DND-41 (cell line): ENCODE measurements around the gene MS4A8.

Source experiments
- ATAC-seq: fragments of 200-7000 bp; cut with Tn5 transposase; 3 replicates; pipeline ENCODE4 v1.9.1; 2021; ENCODE audit warnings: low read depth; ENCODE audit not compliant: insufficient read depth
- DNase-seq: peaks from one replicate; pipeline ENCODE4 v3.0.0-alpha.2; 2020
- H2AFZ ChIP-seq: 2 replicates; pipeline ENCODE4 v1.6.0; 2012; ENCODE audit warnings: low read depth, low read length
- H3K27ac ChIP-seq: 2 replicates; pipeline ENCODE4 v1.5.1; 2012; ENCODE audit warnings: low read length, inconsistent platforms
- H3K27me3 ChIP-seq: fragments of 200-600 bp; sonication (generic); 2 replicates; pipeline ENCODE4 v1.6.0; 2012; ENCODE audit warnings: low read length, mild to moderate bottlenecking, inconsistent platforms; ENCODE audit not compliant: insufficient read depth, poor library complexity
- H3K36me3 ChIP-seq: 2 replicates; pipeline ENCODE4 v1.5.1; 2012; ENCODE audit warnings: low read length, inconsistent platforms; ENCODE audit not compliant: insufficient read depth
- H3K4me1 ChIP-seq: 2 replicates; pipeline ENCODE4 v1.5.1; 2012; ENCODE audit warnings: mild to moderate bottlenecking, low read length; ENCODE audit not compliant: insufficient read depth
- H3K4me2 ChIP-seq: 2 replicates; pipeline ENCODE4 v1.6.0; 2012; ENCODE audit warnings: mild to moderate bottlenecking, moderate library complexity, low read length, inconsistent platforms; ENCODE audit not compliant: insufficient read depth
- H3K4me3 ChIP-seq, 2 experiments: fragments of 200-600 bp in 1 of 2; shearing (Covaris generic) in 1 of 2; 2 replicates each; pipeline ENCODE4 v1.5.1; 2012 to 2016; ENCODE audit warnings: inconsistent platforms in 2 of 2, low read length in 2 of 2, mild to moderate bottlenecking in 2 of 2, low read depth in 1 of 2, moderate library complexity in 1 of 2
- H3K79me2 ChIP-seq: 2 replicates; pipeline ENCODE4 v1.6.0; 2012; ENCODE audit warnings: low read length, inconsistent platforms; ENCODE audit not compliant: insufficient read depth
- H3K9ac ChIP-seq: 2 replicates; pipeline ENCODE4 v1.6.0; 2012; ENCODE audit warnings: low read depth, mild to moderate bottlenecking, inconsistent platforms, low read length, moderate library complexity
- H3K9me3 ChIP-seq: 2 replicates; pipeline ENCODE4 v1.5.1; 2012; ENCODE audit warnings: low read length, moderate library complexity, mild to moderate bottlenecking, inconsistent platforms; ENCODE audit not compliant: insufficient read depth, severe bottlenecking
- H4K20me1 ChIP-seq: 2 replicates; pipeline ENCODE4 v1.6.0; 2012; ENCODE audit warnings: low read length; ENCODE audit not compliant: insufficient read depth
- CTCF ChIP-seq: IDR thresholded peaks from 2 replicates; pipeline ENCODE4 v1.5.1; 2012; ENCODE audit warnings: borderline replicate concordance, low read length, moderate library complexity, mild to moderate bottlenecking; ENCODE audit not compliant: poor library complexity, severe bottlenecking; ENCODE audit errors: extremely low read depth
- EZH2 ChIP-seq: IDR thresholded peaks from 3 replicates; pipeline ENCODE4 v1.6.1; 2012; ENCODE audit warnings: borderline replicate concordance, low read depth, mild to moderate bottlenecking, moderate library complexity, low read length, inconsistent platforms; ENCODE audit not compliant: severe bottlenecking

The MS4A8 gene

GRCh38 chr11:60699936-60700335 is 524 bp downstream of the MS4A8 start:
- peaks cover under 1% of the 10 kb centered on the region for H3K27me3 ChIP-seq
- no peak overlapping the region for H3K27ac ChIP-seq
- no peaks in the 10 kb centered on the region for H4K20me1 ChIP-seq
- no peak overlapping the region for H3K4me2 ChIP-seq
- H3K4me3 ChIP-seq = no peak overlapping the region
- DNase-seq = no peak
- H3K36me3 ChIP-seq = no peaks in the 10 kb centered on the region
- ATAC-seq = no peak
- no peak for TF ChIP-seq CTCF
- TF ChIP-seq EZH2 = no peak
- no peaks in the 10 kb centered on the region for H3K4me1 ChIP-seq
- H3K79me2 ChIP-seq = no peaks in the 10 kb centered on the region
- no peaks in the 10 kb centered on the region for H3K9me3 ChIP-seq
- no peak overlapping the region for H3K9ac ChIP-seq
- no peak overlapping the region for H2AFZ ChIP-seq

GRCh38 chr11:60700689-60701468 is 1.5 kb downstream of the MS4A8 start:
- ATAC-seq (no peak), DNase-seq (no peak)
- Histone ChIP-seq H3K27me3 (peaks cover 3% of the 10 kb centered on the region), H4K20me1 (no peaks in the 10 kb centered on the region), H3K9me3 (no peaks in the 10 kb centered on the region), H3K9ac (no peak overlapping the region), H3K4me1 (no peaks in the 10 kb centered on the region), H3K27ac (no peak overlapping the region), H3K4me2 (no peak overlapping the region), H3K79me2 (no peaks in the 10 kb centered on the region), H3K4me3 (no peak overlapping the region), H2AFZ (no peak overlapping the region), H3K36me3 (no peaks in the 10 kb centered on the region)
- TF ChIP-seq EZH2 = no peak
- TF ChIP-seq CTCF = peak; percentile 59

- H3K9ac ChIP-seq = no peak overlapping the region
- no peak overlapping the region for H2AFZ ChIP-seq
- H3K4me1 ChIP-seq = no peaks in the 10 kb centered on the region
- H3K4me2 ChIP-seq = no peak overlapping the region
- H4K20me1 ChIP-seq = no peaks in the 10 kb centered on the region
- H3K27me3 ChIP-seq = peaks cover 3% of the 10 kb centered on the region
- ATAC-seq = no peak
- H3K9me3 ChIP-seq = no peaks in the 10 kb centered on the region
- no peaks in the 10 kb centered on the region for H3K36me3 ChIP-seq
- no peak overlapping the region for H3K27ac ChIP-seq
- no peak for TF ChIP-seq EZH2
- TF ChIP-seq CTCF = no peak
- H3K79me2 ChIP-seq = no peaks in the 10 kb centered on the region
- no peak for DNase-seq
- H3K4me3 ChIP-seq = no peak overlapping the region
These were observed 2.0 kb downstream of the MS4A8 start for GRCh38 chr11:60701469-60701818.
